NT2/D1 (cell line): ENCODE data around the gene ZNF43.
"Not testable (repeated sequence)": the region's sequence is repeated elsewhere in the genome, so short reads cannot be mapped to it uniquely, and the experiment has no call there.

Experiments used
- DNase-seq: peaks from one replicate; pipeline ENCODE4 v3.0.0-alpha.2; 2011; ENCODE audit warnings: low read depth, low spot score
- H3K27me3 ChIP-seq: 2 replicates; pipeline ENCODE4 v1.6.0; 2011; ENCODE audit warnings: mild to moderate bottlenecking; ENCODE audit not compliant: insufficient read length, insufficient read depth
- H3K36me3 ChIP-seq: 2 replicates; pipeline ENCODE4 v1.6.1; 2011; ENCODE audit warnings: mild to moderate bottlenecking, low read length, mixed read lengths; ENCODE audit not compliant: insufficient read depth, insufficient read length
- H3K4me1 ChIP-seq: 2 replicates; pipeline ENCODE4 v1.5.1; 2011; ENCODE audit not compliant: insufficient read depth, insufficient read length
- H3K4me3 ChIP-seq: 2 replicates; pipeline ENCODE4 v1.5.1; 2011; ENCODE audit warnings: low read depth; ENCODE audit not compliant: insufficient read length
- H3K9ac ChIP-seq: 2 replicates; pipeline ENCODE4 v1.6.0; 2011; ENCODE audit warnings: low read depth; ENCODE audit not compliant: insufficient read length
- H3K9me3 ChIP-seq: 2 replicates; pipeline ENCODE4 v1.5.1; 2011; ENCODE audit warnings: mild to moderate bottlenecking, low read length; ENCODE audit not compliant: insufficient read depth
- SUZ12 ChIP-seq: IDR thresholded peaks from 2 replicates; pipeline ENCODE4 v1.6.1; 2011; ENCODE audit not compliant: insufficient read length, insufficient read depth; ENCODE audit errors: extremely low read depth
- YY1 ChIP-seq: IDR thresholded peaks from 2 replicates; pipeline ENCODE4 v1.6.1; 2011; ENCODE audit not compliant: insufficient read length, insufficient read depth
- ZNF274 ChIP-seq: IDR thresholded peaks from 2 replicates; pipeline ENCODE4 v1.6.1; 2011; ENCODE audit warnings: mild to moderate bottlenecking, low read depth, low read length

The ZNF43 gene

GRCh38 chr19:21835810-21836444, at the start of gene ZNF43:
TSS of gene ZNF43 (minus strand) at chr19:21836182. CDS start at chr19:21836038, 144 bp downstream.
- peak within 1 kb of the TSS; percentile 83 for H3K4me3 ChIP-seq
- peaks cover 34% of the 10 kb centered on the region for H3K36me3 ChIP-seq
- no peaks in the 10 kb centered on the region for H3K9me3 ChIP-seq
- peak; percentile 94 for DNase-seq
- H3K27me3 ChIP-seq = no peaks in the 10 kb centered on the region
- peak within 1 kb of the TSS; percentile 99 for H3K9ac ChIP-seq
- no peaks in the 10 kb centered on the region for H3K4me1 ChIP-seq
- peak; percentile 65 for TF ChIP-seq YY1
- no peak for TF ChIP-seq SUZ12

DNA sequence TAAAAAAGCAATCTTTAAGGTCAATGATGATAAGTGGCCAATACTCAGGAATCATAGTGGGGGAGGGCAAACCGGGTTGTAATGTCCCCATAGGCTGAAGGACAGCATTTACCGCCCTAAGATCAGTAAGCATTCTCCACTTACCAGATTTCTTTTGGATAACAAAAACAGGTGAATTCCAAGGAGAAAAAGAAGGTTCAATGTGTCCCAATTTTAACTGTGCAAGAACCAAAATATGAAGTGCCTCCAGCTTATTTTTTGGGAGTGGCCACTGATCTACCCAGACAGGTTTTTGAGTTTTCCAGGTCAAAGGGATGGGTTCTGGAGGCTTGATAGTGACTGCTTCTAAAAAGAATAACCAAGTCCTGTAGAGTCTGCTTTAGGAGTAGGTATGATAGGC, 49.5 kb upstream of the ZNF43 start:
- not testable (repeated sequence) for H3K9me3 ChIP-seq, H3K9ac ChIP-seq, H3K36me3 ChIP-seq, H3K4me3 ChIP-seq, DNase-seq, H3K4me1 ChIP-seq, H3K27me3 ChIP-seq

GRCh38 chr19:21884786-21885185, 48.8 kb upstream of the ZNF43 start:
- not testable (repeated sequence) for H3K9me3 ChIP-seq, DNase-seq, H3K9ac ChIP-seq, H3K36me3 ChIP-seq, H3K4me1 ChIP-seq, H3K4me3 ChIP-seq, H3K27me3 ChIP-seq

GRCh38 chr19:21883516-21883915, 47.5 kb upstream of the ZNF43 start:
- Histone ChIP-seq H3K4me3 (no peak overlapping the region), H3K36me3 (no peaks in the 10 kb centered on the region), H3K4me1 (peaks cover 1% of the 10 kb centered on the region), H3K9me3 (0 out of 2 replicates have a peak, but pooled peaks cover 9% of the 10 kb centered on the region), H3K27me3 (no peaks in the 10 kb centered on the region), H3K9ac (no peak overlapping the region)
- TF ChIP-seq SUZ12 (no peak), ZNF274 (no peak), YY1 (no peak)
- no peak for DNase-seq

GRCh38 chr19:21880761-21881160, 44.8 kb upstream of the ZNF43 start:
- not testable (repeated sequence) for DNase-seq, H3K4me1 ChIP-seq

GRCh38 chr19:21878646-21879045, 42.7 kb upstream of the ZNF43 start:
- TF ChIP-seq YY1 (no peak), SUZ12 (no peak), ZNF274 (no peak)
- Histone ChIP-seq H3K9ac (no peak overlapping the region), H3K4me3 (no peak overlapping the region), H3K27me3 (no peaks in the 10 kb centered on the region), H3K4me1 (no peaks in the 10 kb centered on the region), H3K36me3 (no peaks in the 10 kb centered on the region), H3K9me3 (0 out of 2 replicates have a peak, but pooled peaks cover 9% of the 10 kb centered on the region)
- DNase-seq = no peak

More at GRCh38 chr19:21880761-21881160, 44.8 kb upstream of the ZNF43 start:
- not testable (repeated sequence) for H3K36me3 ChIP-seq, H3K4me3 ChIP-seq, H3K27me3 ChIP-seq, H3K9ac ChIP-seq, H3K9me3 ChIP-seq

GRCh38 chr19:21877976-21878375, 42.0 kb upstream of the ZNF43 start:
- DNase-seq = no peak
- Histone ChIP-seq H3K9ac (no peak overlapping the region), H3K4me3 (no peak overlapping the region), H3K36me3 (no peaks in the 10 kb centered on the region), H3K4me1 (no peaks in the 10 kb centered on the region), H3K27me3 (no peaks in the 10 kb centered on the region), H3K9me3 (0 out of 2 replicates have a peak, but pooled peaks cover 9% of the 10 kb centered on the region)
- TF ChIP-seq YY1 = no peak
- no peak for TF ChIP-seq ZNF274
- no peak for TF ChIP-seq SUZ12

GRCh38 chr19:21876608-21877007, 40.6 kb upstream of the ZNF43 start:
- DNase-seq, H3K4me1 ChIP-seq, H3K9ac ChIP-seq, H3K36me3 ChIP-seq, H3K4me3 ChIP-seq, H3K27me3 ChIP-seq, H3K9me3 ChIP-seq: not testable (repeated sequence)
